ACC112 (cell line): ENCODE data around the gene UNC5C.

ENCODE experiments used
- H2AFZ ChIP-seq: fragments of 200-600 bp; sonication (generic); one replicate; pipeline ENCODE4 v1.6.0; 2017; ENCODE audit warnings: antibody characterized with exemption, low read length; ENCODE audit not compliant: unreplicated experiment
- H3K27ac ChIP-seq: fragments of 200-600 bp; sonication (generic); 2 replicates; pipeline ENCODE4 v1.5.1; 2014; ENCODE audit warnings: low read depth, mild to moderate bottlenecking, antibody characterized with exemption, low read length, moderate library complexity
- H3K27me3 ChIP-seq: fragments of 200-600 bp; sonication (generic); 2 replicates; pipeline ENCODE4 v1.6.1; 2014; ENCODE audit warnings: mild to moderate bottlenecking, antibody characterized with exemption, low read length, moderate library complexity, mixed read lengths; ENCODE audit not compliant: insufficient read depth
- H3K36me3 ChIP-seq: fragments of 200-600 bp; sonication (generic); 2 replicates; pipeline ENCODE4 v1.6.1; 2016; ENCODE audit warnings: mild to moderate bottlenecking, antibody characterized with exemption, low read length, moderate library complexity, mixed read lengths; ENCODE audit not compliant: insufficient read depth
- H3K4me1 ChIP-seq: fragments of 200-600 bp; sonication (generic); one replicate; pipeline ENCODE4 v1.6.1; 2016; ENCODE audit warnings: low read length, mixed read lengths; ENCODE audit not compliant: insufficient read depth, unreplicated experiment, control insufficient read depth
- H3K4me3 ChIP-seq: fragments of 200-600 bp; sonication (generic); 2 replicates; pipeline ENCODE4 v1.5.1; 2014; ENCODE audit warnings: mild to moderate bottlenecking, low read depth, low read length
- H3K79me2 ChIP-seq: fragments of 200-600 bp; sonication (generic); one replicate; pipeline ENCODE4 v1.6.0; 2016; ENCODE audit warnings: low read length; ENCODE audit not compliant: control insufficient read depth, unreplicated experiment, insufficient read depth

Gene UNC5C

GRCh38 chr4:95548738-95549245 is at the start of gene UNC5C:
Gene UNC5C (minus strand): TSS chr4:95548973.
- Histone ChIP-seq H3K36me3 (no peaks in the 10 kb centered on the region), H3K27ac (no peak within 1 kb of the TSS), H3K79me2 (no peaks in the 10 kb centered on the region), H3K4me1 (peaks cover 3% of the 10 kb centered on the region), H2AFZ (peak within 1 kb of the TSS; percentile 36), H3K27me3 (peaks cover 86% of the 10 kb centered on the region), H3K4me3 (peak within 1 kb of the TSS; percentile 75)

- no peaks in the 10 kb centered on the region for H3K36me3 ChIP-seq
- H3K27ac ChIP-seq: no peak overlapping the region
- H3K4me1 ChIP-seq: no peaks in the 10 kb centered on the region
- H2AFZ ChIP-seq: no peak overlapping the region
- no peak overlapping the region for H3K4me3 ChIP-seq
- H3K27me3 ChIP-seq: no peaks in the 10 kb centered on the region
- no peaks in the 10 kb centered on the region for H3K79me2 ChIP-seq
Observed at GRCh38 chr4:95596676-95597075, 47.9 kb upstream of the UNC5C start.

DNA sequence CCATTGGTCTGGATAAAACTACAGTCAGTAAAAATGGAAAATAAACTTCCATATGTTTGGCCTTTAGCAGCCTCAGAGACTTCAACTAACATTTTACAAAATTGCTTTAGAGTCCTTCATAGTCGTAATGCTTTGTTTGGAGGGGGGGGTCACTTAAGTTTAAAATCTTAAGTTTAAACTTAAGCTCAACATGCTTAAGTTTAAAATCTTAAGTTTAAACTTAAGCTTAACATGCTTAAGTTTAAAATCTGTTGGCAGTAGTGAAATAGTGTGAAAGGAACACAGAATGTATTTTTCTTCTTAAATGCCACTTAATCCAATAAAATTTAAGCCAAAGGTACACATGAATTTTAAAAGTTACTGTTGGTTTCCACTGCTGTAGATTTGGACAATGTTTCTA is 45.9 kb upstream of the UNC5C start:
- no peak overlapping the region for H3K4me3 ChIP-seq
- H3K27ac ChIP-seq: no peak overlapping the region
- no peaks in the 10 kb centered on the region for H3K79me2 ChIP-seq
- H3K27me3 ChIP-seq: no peaks in the 10 kb centered on the region
- no peak overlapping the region for H2AFZ ChIP-seq
- no peaks in the 10 kb centered on the region for H3K36me3 ChIP-seq
- H3K4me1 ChIP-seq: no peaks in the 10 kb centered on the region

DNA sequence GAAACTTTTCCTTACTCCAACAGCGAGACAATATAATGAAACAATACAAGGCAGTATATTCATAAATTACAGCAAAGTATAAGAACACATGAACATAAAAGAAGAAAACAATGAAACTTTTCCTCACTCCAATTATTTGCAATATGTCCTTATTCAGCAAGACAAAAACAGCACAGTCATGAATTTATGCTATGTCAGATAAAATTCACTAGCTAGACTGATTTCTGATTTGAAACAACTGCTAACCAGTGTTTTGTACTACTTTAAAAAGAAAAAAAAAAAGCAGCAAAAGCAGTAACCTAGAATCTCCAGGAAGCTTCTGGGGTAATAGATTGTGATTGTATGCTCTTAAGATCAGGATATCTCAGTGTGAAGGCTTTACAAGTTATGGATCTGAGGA is 45.2 kb upstream of the UNC5C start:
- Histone ChIP-seq H3K27me3 (no peaks in the 10 kb centered on the region), H3K36me3 (no peaks in the 10 kb centered on the region), H3K4me3 (no peak overlapping the region), H3K27ac (no peak overlapping the region), H3K4me1 (no peaks in the 10 kb centered on the region), H2AFZ (no peak overlapping the region), H3K79me2 (no peaks in the 10 kb centered on the region)

- no peaks in the 10 kb centered on the region for H3K27me3 ChIP-seq
Observed at GRCh38 chr4:95591278-95591677, 42.5 kb upstream of the UNC5C start.

DNA sequence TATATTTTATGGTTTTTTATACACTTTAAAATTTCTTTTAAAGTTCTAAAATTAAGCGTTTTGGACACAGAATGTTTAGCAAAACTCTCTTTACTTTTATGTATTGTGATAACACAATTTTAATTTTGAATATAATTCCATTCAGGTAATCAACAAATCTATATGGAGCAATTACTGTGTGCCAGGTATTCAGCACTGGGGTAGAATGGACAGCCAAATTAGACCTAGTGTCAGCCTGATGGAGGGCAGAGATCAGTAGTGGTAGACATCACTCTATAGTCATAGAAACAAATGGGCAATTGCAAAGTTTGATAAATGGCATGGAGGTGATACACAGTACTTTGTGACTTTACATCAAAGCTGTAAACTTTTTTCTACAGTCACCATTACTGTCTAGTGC is 41.8 kb upstream of the UNC5C start:
- Histone ChIP-seq H3K36me3 (no peaks in the 10 kb centered on the region), H3K27ac (no peak overlapping the region), H3K27me3 (no peaks in the 10 kb centered on the region), H3K4me1 (no peaks in the 10 kb centered on the region), H2AFZ (no peak overlapping the region), H3K4me3 (no peak overlapping the region), H3K79me2 (no peaks in the 10 kb centered on the region)

More at GRCh38 chr4:95591278-95591677, 42.5 kb upstream of the UNC5C start:
- Histone ChIP-seq H2AFZ (no peak overlapping the region), H3K36me3 (no peaks in the 10 kb centered on the region), H3K27ac (no peak overlapping the region), H3K4me3 (no peak overlapping the region), H3K79me2 (no peaks in the 10 kb centered on the region), H3K4me1 (no peaks in the 10 kb centered on the region)

DNA sequence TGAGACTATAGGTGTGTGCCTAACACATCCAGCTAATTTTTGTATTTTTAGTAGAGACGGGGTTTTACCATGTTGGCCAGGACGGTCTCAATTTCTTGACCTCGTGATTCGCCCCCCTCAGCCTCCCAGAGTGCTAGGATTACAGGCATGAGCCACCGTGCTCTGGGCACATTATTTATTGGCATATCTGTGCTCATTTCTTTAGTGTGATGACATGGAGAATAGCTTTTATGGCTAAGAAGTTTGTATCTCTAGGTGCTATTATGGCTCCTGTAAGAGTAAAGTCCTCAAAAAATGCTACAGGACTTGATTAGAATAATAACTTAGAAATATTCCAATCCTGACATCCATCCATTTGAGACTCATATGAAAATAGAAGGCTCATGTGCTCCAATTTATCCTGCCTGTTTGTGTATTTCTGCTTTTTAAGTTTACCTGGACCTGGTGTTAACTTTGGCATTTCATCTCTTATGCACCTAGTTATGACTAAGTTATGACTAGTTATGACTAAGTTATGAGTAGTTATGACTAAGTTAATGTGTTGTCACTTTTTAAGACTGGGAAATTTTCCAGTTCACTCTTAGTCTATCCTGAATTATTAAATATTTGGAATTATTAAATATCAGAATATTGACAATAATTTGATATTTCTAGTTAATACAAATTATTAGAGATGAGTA is 36.4 kb upstream of the UNC5C start:
- no peak overlapping the region for H2AFZ ChIP-seq
- no peaks in the 10 kb centered on the region for H3K36me3 ChIP-seq
- no peaks in the 10 kb centered on the region for H3K79me2 ChIP-seq
- no peak overlapping the region for H3K27ac ChIP-seq
- H3K27me3 ChIP-seq: no peaks in the 10 kb centered on the region
- no peak overlapping the region for H3K4me3 ChIP-seq
- no peaks in the 10 kb centered on the region for H3K4me1 ChIP-seq

- Histone ChIP-seq H3K4me3 (no peak overlapping the region), H3K79me2 (no peaks in the 10 kb centered on the region), H3K27ac (no peak overlapping the region), H3K4me1 (no peaks in the 10 kb centered on the region), H3K36me3 (no peaks in the 10 kb centered on the region), H2AFZ (no peak overlapping the region), H3K27me3 (no peaks in the 10 kb centered on the region)
Observed at GRCh38 chr4:95580226-95580625, 31.5 kb upstream of the UNC5C start.

GRCh38 chr4:95572304-95572991 is 23.7 kb upstream of the UNC5C start:
- Histone ChIP-seq H3K79me2 (no peaks in the 10 kb centered on the region), H3K4me3 (no peak overlapping the region), H2AFZ (no peak overlapping the region), H3K4me1 (no peaks in the 10 kb centered on the region), H3K27ac (no peak overlapping the region), H3K27me3 (no peaks in the 10 kb centered on the region), H3K36me3 (no peaks in the 10 kb centered on the region)

DNA sequence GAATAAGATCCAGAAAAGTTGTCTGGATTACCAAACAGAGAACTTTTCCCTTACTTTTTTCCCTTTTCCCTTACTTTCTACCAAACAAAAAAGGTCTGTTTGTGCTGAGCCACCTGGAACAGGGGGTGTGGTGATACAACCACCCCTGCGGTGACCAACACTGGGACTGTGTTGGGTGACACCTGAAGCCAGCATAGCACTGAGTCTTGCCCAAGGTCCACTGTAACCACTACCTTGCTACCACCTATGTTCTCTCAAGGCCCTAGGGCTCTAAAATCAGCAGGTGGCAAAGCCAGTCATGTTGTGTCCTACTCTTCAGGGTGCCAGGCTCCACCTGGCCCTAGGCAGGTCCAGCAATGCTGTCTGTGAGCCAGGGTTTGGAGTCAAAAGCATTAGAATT is 22.8 kb upstream of the UNC5C start:
- Histone ChIP-seq H2AFZ (no peak overlapping the region), H3K4me1 (no peaks in the 10 kb centered on the region), H3K27ac (no peak overlapping the region), H3K4me3 (no peak overlapping the region), H3K27me3 (no peaks in the 10 kb centered on the region), H3K36me3 (no peaks in the 10 kb centered on the region), H3K79me2 (no peaks in the 10 kb centered on the region)
